Measurements from ENCODE around the gene TNNC2. TPM values are rescaled to one million over a fixed set of nuclear protein-coding genes. Genes with fewer than 3 reads are reported as not detected.
A peak's percentile ranks its signal among the peaks of the same experiment; 100 is the strongest.

The TNNC2 gene
- polyA plus RNA-seq, 1 of the 3 experiments (the other 2 are of a cell fraction) = 1.1 TPM

DNA sequence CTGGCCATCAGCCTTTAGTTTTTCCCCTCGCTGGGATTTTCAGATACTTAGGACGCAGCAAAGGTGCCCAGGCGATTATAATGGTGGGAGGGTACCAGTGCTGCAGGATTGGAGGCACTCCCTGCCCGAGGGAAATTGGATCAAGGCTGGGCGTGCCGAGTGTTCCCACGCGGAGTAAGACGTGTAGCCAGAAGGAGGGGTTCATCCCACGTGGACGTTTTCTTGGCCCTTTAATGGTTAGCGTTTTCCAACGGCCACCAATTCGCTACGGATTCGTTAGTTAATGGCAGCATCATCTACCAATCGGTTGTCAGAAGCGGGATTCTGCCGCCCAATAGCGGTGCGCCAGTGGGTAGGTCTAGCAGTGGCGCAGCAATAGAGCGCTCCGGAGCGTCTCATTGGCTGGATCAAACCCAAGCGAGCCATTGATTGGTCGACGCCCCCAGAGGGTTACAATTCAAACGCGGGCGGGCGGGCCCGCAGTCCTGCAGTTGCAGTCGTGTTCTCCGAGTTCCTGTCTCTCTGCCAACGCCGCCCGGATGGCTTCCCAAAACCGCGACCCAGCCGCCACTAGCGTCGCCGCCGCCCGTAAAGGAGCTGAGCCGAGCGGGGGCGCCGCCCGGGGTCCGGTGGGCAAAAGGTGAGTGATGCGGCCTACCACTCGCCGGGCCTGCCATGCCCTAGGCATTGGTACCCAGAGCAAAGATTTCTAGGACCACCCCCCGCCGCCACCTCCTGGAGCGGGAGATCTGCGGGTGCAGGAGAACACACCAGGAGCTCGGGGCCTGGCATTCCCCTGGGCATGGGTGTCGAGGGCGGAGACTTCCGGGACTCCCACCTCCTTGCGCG, 14.7 kb downstream of the TNNC2 start, which contains the start of gene UBE2C:
UBE2C (plus strand) TSS at position 488 of the 849 bp plus-strand sequence; CDS start at position 540, 52 bp downstream.
- H3K27me3 ChIP-seq (ENCODE audit: insufficient read depth) = no peaks in the 10 kb centered on the region
- CTCF ChIA-PET = interaction anchor here (0.6 to 2.4 kb wide), 5 partner anchors 13 to 276 kb away, joined by 3 to 13 read pairs (median 4); no protein-coding TSS in a partner anchor
- peaks cover 29 to 32% of the 10 kb centered on the region in 2 experiments for H3K36me3 ChIP-seq (replicated peaks in 1 of 2; ENCODE audit: control insufficient read depth in 1 of 2, insufficient read depth in 2 of 2, low read length in 1 of 2)
- DNase-seq = peak; percentile 98
- H3K79me2 ChIP-seq (ENCODE audit: insufficient read depth) = peaks cover 33% of the 10 kb centered on the region
- H3F3A ChIP-seq (replicated peaks; ENCODE audit: insufficient read depth) = peaks cover 17% of the 10 kb centered on the region
- peak within 1 kb of the TSS; percentile 78 to 80 for H3K4me3 ChIP-seq (ENCODE audit: low read depth in 2 of 2, low read length in 1 of 2)
- no peaks in the 10 kb centered on the region for H4K20me1 ChIP-seq (ENCODE audit: insufficient read depth)
- H3K9me3 ChIP-seq = no peaks in the 10 kb centered on the region
- WGBS (ENCODE audit: low lambda C conversion rate) = 1% methylated on average over 19 of the region's 65 CpGs
- peaks cover 0 to 11% of the 10 kb centered on the region in 2 experiments; a peak in 1 of 4 replicates for H3K4me1 ChIP-seq (ENCODE audit: control insufficient read depth in 1 of 2, insufficient read depth in 2 of 2, low read depth in 1 of 2, low read length in 1 of 2)
- POLR2A ChIA-PET = interaction anchor here (1.2 to 1.7 kb wide), 2 partner anchors 20 to 21 kb away, joined by 4 read pairs; partner anchors contain the start of gene SNX21
- no peaks in the 10 kb centered on the region for H3K9me2 ChIP-seq
- H3K4me2 ChIP-seq = peak within 1 kb of the TSS; percentile 94
- peak within 1 kb of the TSS; percentile 56 to 63 for H3K27ac ChIP-seq (ENCODE audit: low read depth in 2 of 2, low read length in 1 of 2)
- peak within 1 kb of the TSS; percentile 78 for H2AFZ ChIP-seq (ENCODE audit: low read depth)
- no peak for TF ChIP-seq SMC3 (IDR thresholded peaks at IDR 0.05; ENCODE audit: low read depth, low read length)
- peak; percentile 100 for TF ChIP-seq FOXM1 (IDR thresholded peaks at IDR 0.05; ENCODE audit: low read depth)
- TF ChIP-seq CHD2 (IDR thresholded peaks at IDR 0.05; ENCODE audit: low read length, partially characterized antibody) = peak; percentile 94
- no peak for TF ChIP-seq EZH2phosphoT487 (IDR thresholded peaks at IDR 0.05; ENCODE audit: borderline replicate concordance, low read depth)
- TF ChIP-seq MXI1 (IDR thresholded peaks at IDR 0.05; ENCODE audit: low read depth, low read length) = peak; percentile 97
- TF ChIP-seq RFX5 (IDR thresholded peaks at IDR 0.05; ENCODE audit: low read length) = 0 out of 2 replicates have a peak, but pooled peaks have one; percentile 49
- TF ChIP-seq, protein P1, sequence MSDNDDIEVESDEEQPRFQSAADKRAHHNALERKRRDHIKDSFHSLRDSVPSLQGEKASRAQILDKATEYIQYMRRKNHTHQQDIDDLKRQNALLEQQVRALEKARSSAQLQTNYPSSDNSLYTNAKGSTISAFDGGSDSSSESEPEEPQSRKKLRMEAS (IDR thresholded peaks at IDR 0.05; ENCODE audit: low read depth) = peak; percentile 88
- TF ChIP-seq, protein P2, sequence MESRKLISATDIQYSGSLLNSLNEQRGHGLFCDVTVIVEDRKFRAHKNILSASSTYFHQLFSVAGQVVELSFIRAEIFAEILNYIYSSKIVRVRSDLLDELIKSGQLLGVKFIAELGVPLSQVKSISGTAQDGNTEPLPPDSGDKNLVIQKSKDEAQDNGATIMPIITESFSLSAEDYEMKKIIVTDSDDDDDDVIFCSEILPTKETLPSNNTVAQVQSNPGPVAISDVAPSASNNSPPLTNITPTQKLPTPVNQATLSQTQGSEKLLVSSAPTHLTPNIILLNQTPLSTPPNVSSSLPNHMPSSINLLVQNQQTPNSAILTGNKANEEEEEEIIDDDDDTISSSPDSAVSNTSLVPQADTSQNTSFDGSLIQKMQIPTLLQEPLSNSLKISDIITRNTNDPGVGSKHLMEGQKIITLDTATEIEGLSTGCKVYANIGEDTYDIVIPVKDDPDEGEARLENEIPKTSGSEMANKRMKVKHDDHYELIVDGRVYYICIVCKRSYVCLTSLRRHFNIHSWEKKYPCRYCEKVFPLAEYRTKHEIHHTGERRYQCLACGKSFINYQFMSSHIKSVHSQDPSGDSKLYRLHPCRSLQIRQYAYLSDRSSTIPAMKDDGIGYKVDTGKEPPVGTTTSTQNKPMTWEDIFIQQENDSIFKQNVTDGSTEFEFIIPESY (IDR thresholded peaks at IDR 0.05; ENCODE audit: borderline replicate concordance, low read depth) = no peak
- TF ChIP-seq GABPA (IDR thresholded peaks at IDR 0.05; ENCODE audit: low read depth) = no peak
- TF ChIP-seq, protein P3, sequence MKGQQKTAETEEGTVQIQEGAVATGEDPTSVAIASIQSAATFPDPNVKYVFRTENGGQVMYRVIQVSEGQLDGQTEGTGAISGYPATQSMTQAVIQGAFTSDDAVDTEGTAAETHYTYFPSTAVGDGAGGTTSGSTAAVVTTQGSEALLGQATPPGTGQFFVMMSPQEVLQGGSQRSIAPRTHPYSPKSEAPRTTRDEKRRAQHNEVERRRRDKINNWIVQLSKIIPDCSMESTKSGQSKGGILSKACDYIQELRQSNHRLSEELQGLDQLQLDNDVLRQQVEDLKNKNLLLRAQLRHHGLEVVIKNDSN (IDR thresholded peaks at IDR 0.05; ENCODE audit: borderline replicate concordance, low read depth) = peak; percentile 88
- TF ChIP-seq FOSL2 (IDR thresholded peaks at IDR 0.05; ENCODE audit: borderline replicate concordance, low read depth) = 0 out of 2 replicates have a peak, but pooled peaks have one; percentile 10
- TF ChIP-seq, protein P4, sequence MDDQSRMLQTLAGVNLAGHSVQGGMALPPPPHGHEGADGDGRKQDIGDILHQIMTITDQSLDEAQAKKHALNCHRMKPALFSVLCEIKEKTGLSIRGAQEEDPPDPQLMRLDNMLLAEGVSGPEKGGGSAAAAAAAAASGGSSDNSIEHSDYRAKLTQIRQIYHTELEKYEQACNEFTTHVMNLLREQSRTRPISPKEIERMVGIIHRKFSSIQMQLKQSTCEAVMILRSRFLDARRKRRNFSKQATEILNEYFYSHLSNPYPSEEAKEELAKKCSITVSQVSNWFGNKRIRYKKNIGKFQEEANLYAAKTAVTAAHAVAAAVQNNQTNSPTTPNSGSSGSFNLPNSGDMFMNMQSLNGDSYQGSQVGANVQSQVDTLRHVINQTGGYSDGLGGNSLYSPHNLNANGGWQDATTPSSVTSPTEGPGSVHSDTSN (IDR thresholded peaks at IDR 0.05) = peak; percentile 99
- peak; percentile 68; the same call in 1 of the 2 replicates for TF ChIP-seq TAF1 (IDR thresholded peaks at IDR 0.05; ENCODE audit: borderline replicate concordance, low read depth, low read length)
- TF ChIP-seq SIN3A (IDR thresholded peaks at IDR 0.05; ENCODE audit: borderline replicate concordance, low read depth, low read length) = peak; percentile 98
- TF ChIP-seq POLR2AphosphoS5 (IDR thresholded peaks at IDR 0.05; ENCODE audit: low read depth, low read length) = peak; percentile 64
- TF ChIP-seq, protein P5, sequence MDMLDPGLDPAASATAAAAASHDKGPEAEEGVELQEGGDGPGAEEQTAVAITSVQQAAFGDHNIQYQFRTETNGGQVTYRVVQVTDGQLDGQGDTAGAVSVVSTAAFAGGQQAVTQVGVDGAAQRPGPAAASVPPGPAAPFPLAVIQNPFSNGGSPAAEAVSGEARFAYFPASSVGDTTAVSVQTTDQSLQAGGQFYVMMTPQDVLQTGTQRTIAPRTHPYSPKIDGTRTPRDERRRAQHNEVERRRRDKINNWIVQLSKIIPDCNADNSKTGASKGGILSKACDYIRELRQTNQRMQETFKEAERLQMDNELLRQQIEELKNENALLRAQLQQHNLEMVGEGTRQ (IDR thresholded peaks at IDR 0.05; ENCODE audit: borderline replicate concordance, low read depth, low read length) = peak; percentile 67
- TF ChIP-seq, protein P6, sequence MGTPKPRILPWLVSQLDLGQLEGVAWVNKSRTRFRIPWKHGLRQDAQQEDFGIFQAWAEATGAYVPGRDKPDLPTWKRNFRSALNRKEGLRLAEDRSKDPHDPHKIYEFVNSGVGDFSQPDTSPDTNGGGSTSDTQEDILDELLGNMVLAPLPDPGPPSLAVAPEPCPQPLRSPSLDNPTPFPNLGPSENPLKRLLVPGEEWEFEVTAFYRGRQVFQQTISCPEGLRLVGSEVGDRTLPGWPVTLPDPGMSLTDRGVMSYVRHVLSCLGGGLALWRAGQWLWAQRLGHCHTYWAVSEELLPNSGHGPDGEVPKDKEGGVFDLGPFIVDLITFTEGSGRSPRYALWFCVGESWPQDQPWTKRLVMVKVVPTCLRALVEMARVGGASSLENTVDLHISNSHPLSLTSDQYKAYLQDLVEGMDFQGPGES (IDR thresholded peaks at IDR 0.05; ENCODE audit: low read depth, low read length) = peak; percentile 98
- 0 out of 2 replicates have a peak, but pooled peaks have one; percentile 20 for TF ChIP-seq RCOR1 (IDR thresholded peaks at IDR 0.05; ENCODE audit: low read length)
- peak; percentile 34; the same call in 1 of the 2 replicates for TF ChIP-seq NRF1 (IDR thresholded peaks at IDR 0.05; ENCODE audit: low read depth, low read length)
- peak; percentile 26; the same call in 1 of the 2 replicates for TF ChIP-seq TCF12 (IDR thresholded peaks at IDR 0.05)
- TF ChIP-seq RAD21 (IDR thresholded peaks at IDR 0.05; ENCODE audit: low read length) = no peak
- TF ChIP-seq ELF1 (IDR thresholded peaks at IDR 0.05) = 0 out of 2 replicates have a peak, but pooled peaks have one; percentile 33
- H3K9ac ChIP-seq = peak within 1 kb of the TSS; percentile 88

Measured in SK-N-SH (cell line).